ENCODE measurements around the gene RGS7.

Gene RGS7

GRCh38 chr1:241356519-241357365, at the start of gene RGS7:
TSS of gene RGS7 (minus strand) at chr1:241357205.
- DNase-seq, result peak; percentile 26

GRCh38 chr1:241406421-241406820, 49.4 kb upstream of the RGS7 start:
- no peak for DNase-seq

GRCh38 chr1:241401156-241401555, 44.2 kb upstream of the RGS7 start:
- no peak for DNase-seq

GRCh38 chr1:241396747-241397681, 40.0 kb upstream of the RGS7 start:
- DNase-seq, result no peak

- DNase-seq, result no peak
Measured at GRCh38 chr1:241391926-241392710, 35.1 kb upstream of the RGS7 start.

GRCh38 chr1:241390526-241390925, 33.5 kb upstream of the RGS7 start:
- no peak for DNase-seq

- DNase-seq, result no peak
Measured at GRCh38 chr1:241389400-241389799, 32.4 kb upstream of the RGS7 start.

GRCh38 chr1:241387216-241387615, 30.2 kb upstream of the RGS7 start:
- no peak for DNase-seq

- no peak for DNase-seq
Measured at GRCh38 chr1:241376701-241377100, 19.7 kb upstream of the RGS7 start.

- no peak for DNase-seq
Measured at GRCh38 chr1:241375886-241376285, 18.9 kb upstream of the RGS7 start.

GRCh38 chr1:241366196-241366595, 9.2 kb upstream of the RGS7 start:
- DNase-seq, result no peak

GRCh38 chr1:241362350-241362749, 5.3 kb upstream of the RGS7 start:
- no peak for DNase-seq

GRCh38 chr1:241357366-241358340, 648 bp upstream of the RGS7 start:
- DNase-seq, result no peak

GRCh38 chr1:241356187-241356518, 852 bp downstream of the RGS7 start:
- DNase-seq, result no peak

- no peak for DNase-seq
Measured at GRCh38 chr1:241355311-241356010, 1.5 kb downstream of the RGS7 start.

GRCh38 chr1:241352401-241352800, 4.6 kb downstream of the RGS7 start:
- no peak for DNase-seq

GRCh38 chr1:241351841-241352240, 5.2 kb downstream of the RGS7 start:
- no peak for DNase-seq

GRCh38 chr1:241343956-241344355, 13.0 kb downstream of the RGS7 start:
- DNase-seq, result no peak

GRCh38 chr1:241336335-241336734, 20.7 kb downstream of the RGS7 start:
- DNase-seq, result no peak

- DNase-seq, result no peak
Measured at GRCh38 chr1:241332987-241333386, 24.0 kb downstream of the RGS7 start.

- DNase-seq, result no peak
Measured at GRCh38 chr1:241332037-241332409, 25.0 kb downstream of the RGS7 start.
